Ramos (cell line): ENCODE measurements around the gene JADE2.

Experiments
- in situ Hi-C: fragments of 300-500 bp; cut with MboI; formaldehyde crosslinking; loops from one replicate; pipeline ENCODE4 v1.14.3; 2022; ENCODE audit warnings: low sequenced_read_pairs; ENCODE audit not compliant: unreplicated experiment

JADE2 gene

DNA sequence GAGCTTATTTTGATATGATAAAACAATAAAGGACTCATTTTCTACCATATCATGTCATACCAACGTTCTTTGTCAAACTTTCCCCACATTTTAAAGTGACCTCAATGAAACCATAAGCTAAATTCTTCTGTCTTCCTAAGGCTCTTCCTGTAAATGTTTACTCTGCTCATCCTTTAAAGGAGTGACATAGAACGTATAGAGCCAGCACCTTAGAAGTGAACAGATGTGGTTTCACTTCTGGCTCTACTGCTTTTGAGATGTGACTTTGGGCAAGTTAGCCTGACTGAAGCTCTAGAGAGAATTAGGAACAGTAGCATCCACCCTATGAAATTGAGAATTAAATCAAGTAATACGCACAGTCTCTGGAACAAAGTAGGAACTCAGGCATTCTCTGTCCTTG lies 83.1 kb downstream of the JADE2 start:
- in situ Hi-C loops = no loop called here

DNA sequence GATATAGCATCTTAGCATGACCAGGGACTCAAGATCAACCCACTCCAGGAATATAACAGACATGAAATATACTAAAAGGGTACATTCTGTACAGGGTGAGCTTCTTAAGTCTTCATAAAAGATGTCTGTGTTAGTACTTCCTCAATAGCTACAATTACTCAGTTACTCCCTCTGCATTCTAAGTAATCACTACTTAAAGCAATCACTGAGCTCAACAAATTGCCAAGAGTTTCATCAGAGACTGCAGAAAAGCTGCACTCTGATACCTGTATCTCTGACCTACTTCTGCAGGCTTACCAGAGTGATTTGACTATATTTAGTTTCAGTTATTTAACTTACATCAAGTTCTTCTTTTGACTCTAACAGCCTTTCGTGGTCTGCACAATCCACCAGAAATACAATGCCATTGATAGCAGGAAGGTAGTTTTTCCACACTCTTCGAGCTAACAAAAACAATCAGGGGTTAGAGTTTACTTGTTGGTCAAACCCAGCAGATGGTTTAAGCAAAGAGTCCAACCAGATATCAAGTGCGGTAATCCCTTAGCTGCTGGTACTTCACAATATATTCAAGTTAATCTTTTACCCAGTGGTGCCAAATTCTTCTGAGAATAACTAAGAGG lies 83.9 kb downstream of the JADE2 start:
- in situ Hi-C loops = no loop called here

DNA sequence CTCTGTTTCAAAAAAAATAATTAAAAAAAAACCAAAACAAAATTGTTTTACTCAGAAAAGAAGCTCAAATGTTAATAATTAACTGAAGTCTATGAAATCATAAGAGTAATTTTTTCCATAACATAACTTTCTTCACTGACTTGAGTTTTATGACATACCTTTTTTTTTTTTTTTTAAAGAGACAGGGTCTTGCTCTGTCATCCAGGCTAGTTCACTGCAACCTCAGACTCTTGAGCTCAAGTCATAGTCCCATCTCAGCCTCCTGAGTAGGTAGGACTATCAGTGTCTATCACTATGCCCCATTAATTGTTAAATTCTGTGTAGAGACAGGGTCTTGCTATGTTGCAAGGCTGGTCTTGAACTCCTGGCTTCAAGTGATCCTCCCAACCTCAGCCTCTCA lies 85.3 kb downstream of the JADE2 start:
- in situ Hi-C loops = no loop called here

DNA sequence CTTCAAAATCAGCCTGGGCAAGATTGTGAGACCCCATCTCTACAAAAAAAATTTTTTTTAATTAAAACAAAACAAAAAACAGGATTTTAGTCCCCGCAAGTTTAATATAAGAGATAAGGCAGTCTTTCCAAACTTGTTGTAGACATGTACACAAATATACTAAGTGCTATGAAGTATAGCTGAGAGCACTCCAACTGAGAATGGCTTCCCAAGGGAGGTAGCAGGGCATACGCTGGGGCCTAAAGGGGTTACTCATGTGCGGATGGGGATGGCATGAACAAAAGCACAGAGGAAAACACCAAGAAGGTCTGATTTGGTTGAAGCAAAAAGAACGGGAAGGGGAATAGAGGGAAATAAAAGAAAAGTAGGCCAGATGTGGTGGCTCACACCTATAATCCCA lies 86.0 kb downstream of the JADE2 start:
- in situ Hi-C loops = no loop called here

DNA sequence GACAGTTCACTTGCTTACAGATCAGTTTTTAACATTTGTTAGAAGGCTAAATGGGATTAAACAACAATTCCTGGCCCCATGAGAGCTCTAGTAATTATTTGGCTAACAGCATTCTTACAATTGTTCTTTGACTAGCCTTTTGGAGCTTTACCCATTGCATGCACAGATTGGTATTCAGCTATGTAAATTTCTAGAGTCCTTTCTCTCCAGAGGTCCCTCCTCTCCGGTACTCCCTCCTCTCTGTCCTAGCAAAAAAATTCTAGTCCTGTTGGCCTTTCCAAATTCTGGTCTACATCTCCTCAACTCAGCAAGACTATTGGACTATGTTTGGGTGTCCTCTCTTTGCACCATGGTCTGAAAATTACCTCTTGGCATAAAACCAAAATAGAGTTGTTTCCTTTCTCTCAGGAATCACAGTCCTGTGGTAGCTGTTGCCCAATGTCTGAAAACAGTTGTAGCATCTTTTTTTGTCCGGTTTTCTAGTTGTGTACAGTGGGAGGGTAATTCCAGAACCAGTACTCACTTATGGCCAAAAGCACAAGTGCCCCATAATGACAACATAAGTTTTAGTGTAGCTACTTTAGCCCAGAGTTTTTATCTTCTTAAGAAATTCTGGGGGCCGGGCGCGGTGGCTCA lies 89.1 kb downstream of the JADE2 start:
- in situ Hi-C loops = no loop called here

DNA sequence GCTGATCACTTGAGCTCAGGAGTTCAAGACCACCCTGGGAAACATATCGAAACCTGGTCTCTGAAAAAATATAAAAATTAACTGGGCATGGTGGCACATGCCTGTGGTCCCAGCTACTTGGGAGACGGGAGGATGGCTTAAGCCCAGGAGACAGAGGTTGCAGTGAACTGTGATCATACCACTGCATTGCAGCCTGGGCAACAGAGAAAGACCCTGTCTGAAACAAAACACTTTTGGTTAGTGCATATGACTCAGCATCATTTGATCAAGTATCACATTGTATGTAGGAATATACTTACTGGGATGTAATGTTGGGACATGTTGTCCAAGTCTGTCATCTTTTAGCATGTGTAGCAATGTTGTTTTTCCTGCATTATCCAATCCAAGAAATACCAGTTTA lies 95.2 kb downstream of the JADE2 start:
- in situ Hi-C loops = no loop called here

DNA sequence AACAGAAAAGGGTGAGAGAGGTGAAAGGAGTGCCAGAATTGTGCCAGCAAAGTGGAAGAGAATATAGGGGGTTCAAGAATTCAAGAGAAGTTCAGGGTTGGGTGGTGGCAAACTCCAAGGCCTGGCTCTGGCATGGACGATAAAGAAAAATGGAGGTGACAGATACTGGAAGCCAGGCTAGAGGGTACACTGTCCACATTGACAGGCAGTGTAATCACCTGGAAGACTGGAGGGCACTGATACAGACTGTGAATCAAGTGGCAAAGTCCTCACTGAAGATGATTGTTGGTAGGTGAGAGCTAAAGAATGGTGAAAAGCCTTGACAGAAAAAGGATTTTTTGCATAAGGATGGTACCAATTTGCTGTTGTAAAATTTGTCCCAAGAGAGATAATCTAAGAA lies 100.1 kb downstream of the JADE2 start:
- in situ Hi-C loops = no loop called here

DNA sequence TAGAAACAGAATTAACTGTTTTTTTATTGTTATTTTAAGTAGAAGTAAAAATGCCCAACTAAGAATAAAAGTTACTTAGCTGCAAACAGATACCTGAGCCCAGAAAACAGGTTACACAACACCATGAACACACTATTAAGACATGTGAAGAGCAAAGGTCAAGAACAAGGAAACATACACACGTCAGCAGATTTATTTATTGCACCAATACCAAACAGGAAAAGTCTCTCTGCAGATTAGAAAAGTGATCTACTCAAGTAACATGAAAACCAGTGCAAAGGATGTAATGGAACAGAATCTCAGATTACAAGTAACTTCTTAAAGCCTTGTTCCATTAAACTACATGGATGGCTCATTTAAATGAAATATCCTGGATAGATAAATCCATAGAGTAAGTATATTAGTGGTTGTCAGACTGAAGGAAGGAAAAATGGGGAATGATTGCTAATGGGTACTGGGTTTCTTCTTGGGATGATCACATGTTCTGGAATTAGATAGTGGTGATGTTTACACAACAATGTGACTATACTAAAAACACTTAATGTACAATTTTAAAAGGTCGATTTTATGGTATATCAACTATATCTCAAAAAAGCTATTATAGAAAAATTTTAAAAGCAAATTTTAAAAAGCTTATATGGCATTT lies 101.0 kb downstream of the JADE2 start:
- in situ Hi-C loops = no loop called here
